Lower lobe of right lung (tissue), 2 donors: ENCODE data around the gene APC. TPM values are rescaled to one million over a fixed set of nuclear protein-coding genes. Genes with fewer than 3 reads are reported as not detected.
"Not testable (repeated sequence)": the region's sequence is repeated elsewhere in the genome, so short reads cannot be mapped to it uniquely, and the experiment has no call there.

Source experiments
- ATAC-seq, 2 donors: fragments of 200-7000 bp; cut with Tn5 transposase; one replicate each; pipeline ENCODE4 v1.9.1; 2020 to 2022; ENCODE audit warnings: mild to moderate bottlenecking in 2 of 2, moderate library complexity in 2 of 2
- DNase-seq: peaks from one replicate; pipeline ENCODE4 v3.0.0-alpha.2; 2020
- H3K27ac ChIP-seq: fragments of 200-600 bp; one replicate; pipeline ENCODE4 v1.8.0; 2022
- H3K27me3 ChIP-seq: fragments of 200-600 bp; one replicate; pipeline ENCODE4 v1.8.0; 2022; ENCODE audit warnings: low read depth
- H3K36me3 ChIP-seq: fragments of 200-600 bp; one replicate; pipeline ENCODE4 v1.8.0; 2022; ENCODE audit warnings: mild to moderate bottlenecking
- H3K4me1 ChIP-seq: fragments of 200-600 bp; one replicate; pipeline ENCODE4 v1.8.0; 2022
- H3K4me3 ChIP-seq: fragments of 200-600 bp; one replicate; pipeline ENCODE4 v1.8.0; 2022; ENCODE audit warnings: mild to moderate bottlenecking
- H3K9me3 ChIP-seq: fragments of 200-600 bp; one replicate; pipeline ENCODE4 v1.8.0; 2022
- CTCF ChIP-seq: fragments of 200-600 bp; IDR thresholded peaks from one replicate; pipeline ENCODE4 v1.8.0; 2022; ENCODE audit warnings: antibody characterized with exemption, mild to moderate bottlenecking
- intact Hi-C: fragments of 100-400 bp; cut with DNase I; formaldehyde crosslinking; loops from one replicate; pipeline ENCODE4 v1.11.0; 2022
- total RNA-seq: library from RNA; stranded (reverse); fragmentation: NEBNext Ultra II Directional; extraction: Animal tissue kit (Norgen Biotek cat#: 25700); gene quantifications from one replicate; pipeline ENCODE4 v1.2.1, GENCODE V29; 2021
- donor health status: DM: no; HTN: yes; CAD: no; lungs with severe emphysema.

APC gene
- total RNA-seq, 1 donor from 2014 or later, result 47.7 TPM

- Histone ChIP-seq H3K36me3 (peaks cover 82% of the 10 kb centered on the region), H3K4me3 (no peak overlapping the region), H3K27me3 (no peaks in the 10 kb centered on the region), H3K9me3 (no peaks in the 10 kb centered on the region), H3K4me1 (no peaks in the 10 kb centered on the region), H3K27ac (no peak overlapping the region)
- no peak for ATAC-seq
- intact Hi-C loops, result no loop called here
- no peak for TF ChIP-seq CTCF
- no peak for DNase-seq
Measured at GRCh38 chr5:112880219-112880964, 142.7 kb downstream of the APC start.

- H3K36me3 ChIP-seq, result peaks cover 91% of the 10 kb centered on the region
Measured at GRCh38 chr5:112883192-112883591, 145.5 kb downstream of the APC start.

GRCh38 chr5:112885001-112885400, 147.3 kb downstream of the APC start:
- H3K27me3 ChIP-seq, result no peaks in the 10 kb centered on the region
- DNase-seq, result no peak
- H3K9me3 ChIP-seq, result no peaks in the 10 kb centered on the region
- intact Hi-C loops, result no loop called here
- peaks cover 79% of the 10 kb centered on the region for H3K36me3 ChIP-seq
- H3K4me3 ChIP-seq, result no peak overlapping the region
- H3K4me1 ChIP-seq, result no peaks in the 10 kb centered on the region
- no peak overlapping the region for H3K27ac ChIP-seq
- no peak for ATAC-seq
- TF ChIP-seq CTCF, result no peak

More at GRCh38 chr5:112883192-112883591, 145.5 kb downstream of the APC start:
- no peaks in the 10 kb centered on the region for H3K4me1 ChIP-seq
- intact Hi-C loops, result no loop called here
- no peaks in the 10 kb centered on the region for H3K27me3 ChIP-seq
- DNase-seq (no peak), ATAC-seq (no peak)
- no peak for TF ChIP-seq CTCF
- no peak overlapping the region for H3K27ac ChIP-seq
- no peaks in the 10 kb centered on the region for H3K9me3 ChIP-seq
- H3K4me3 ChIP-seq, result no peak overlapping the region

- no peaks in the 10 kb centered on the region for H3K27me3 ChIP-seq
- no peak overlapping the region for H3K27ac ChIP-seq
- H3K4me3 ChIP-seq, result no peak overlapping the region
- no peaks in the 10 kb centered on the region for H3K4me1 ChIP-seq
- intact Hi-C loops, result no loop called here
- DNase-seq (no peak), ATAC-seq (no peak)
- H3K9me3 ChIP-seq, result no peaks in the 10 kb centered on the region
- TF ChIP-seq CTCF, result no peak
- peaks cover 81% of the 10 kb centered on the region for H3K36me3 ChIP-seq
Measured at GRCh38 chr5:112886975-112887374, 149.3 kb downstream of the APC start.

GRCh38 chr5:112892066-112892465, 154.4 kb downstream of the APC start:
- H3K27me3 ChIP-seq, DNase-seq, H3K27ac ChIP-seq, H3K9me3 ChIP-seq, H3K4me1 ChIP-seq, ATAC-seq, intact Hi-C loops, H3K4me3 ChIP-seq: not testable (repeated sequence)
- H3K36me3 ChIP-seq, result peaks cover 66% of the 10 kb centered on the region

- intact Hi-C loops, result no loop called here
- no peak for DNase-seq
- no peak overlapping the region for H3K27ac ChIP-seq
- H3K27me3 ChIP-seq, result no peaks in the 10 kb centered on the region
- H3K4me3 ChIP-seq, result no peak overlapping the region
- peaks cover 65% of the 10 kb centered on the region for H3K36me3 ChIP-seq
- no peaks in the 10 kb centered on the region for H3K9me3 ChIP-seq
- no peak for TF ChIP-seq CTCF
- no peaks in the 10 kb centered on the region for H3K4me1 ChIP-seq
- ATAC-seq, result no peak
Measured at GRCh38 chr5:112892776-112893175, 155.1 kb downstream of the APC start.
